SU-DHL-6 (cell line): Measurements from ENCODE around the gene CAPRIN2.

Experiments
- CTCF ChIP-seq: fragments of 200-600 bp; sonication (generic); IDR thresholded peaks from one replicate; pipeline ENCODE4 v1.5.1; 2017; ENCODE audit warnings: antibody characterized with exemption, mild to moderate bottlenecking, low read length, moderate library complexity; ENCODE audit not compliant: insufficient read depth, poor library complexity, severe bottlenecking
- EZH2phosphoT487 ChIP-seq: fragments of 200-600 bp; sonication (generic), shearing (Covaris generic); conservative IDR thresholded peaks from 2 replicates; pipeline ENCODE4 v1.6.1; 2018; ENCODE audit warnings: mild to moderate bottlenecking, antibody characterized with exemption, low read length, moderate library complexity, mixed read lengths

- TF ChIP-seq CTCF, result no peak
- no peak for TF ChIP-seq EZH2phosphoT487
Observed at GRCh38 chr12:30746190-30746589, 8.6 kb downstream of the CAPRIN2 start.
